ENCODE results near the gene NALCN.
"Not testable (repeated sequence)": the region's sequence is repeated elsewhere in the genome, so short reads cannot be mapped to it uniquely, and the experiment has no call there.

Gene NALCN

DNA sequence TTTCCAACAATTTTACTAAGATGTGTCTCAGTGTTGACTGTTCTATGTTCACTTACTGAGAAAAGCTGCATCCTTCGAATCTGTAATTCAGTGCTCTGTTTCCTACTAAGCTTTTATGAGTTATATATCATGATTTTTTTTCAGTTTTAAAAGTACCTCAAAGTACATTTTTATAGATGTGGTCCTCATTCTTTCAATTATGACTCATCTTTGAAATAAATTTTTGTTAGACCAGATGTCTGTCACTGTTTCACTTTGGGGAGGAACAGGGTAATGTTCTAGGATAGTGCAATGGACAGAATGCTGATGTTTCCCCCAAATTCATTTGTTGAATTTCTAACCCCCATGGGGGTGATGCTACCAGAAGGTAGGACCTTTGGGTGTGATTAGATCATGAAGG lies 74.8 kb downstream of the NALCN start:
- DNase-seq (ENCODE audit: low read depth), result no peak

DNA sequence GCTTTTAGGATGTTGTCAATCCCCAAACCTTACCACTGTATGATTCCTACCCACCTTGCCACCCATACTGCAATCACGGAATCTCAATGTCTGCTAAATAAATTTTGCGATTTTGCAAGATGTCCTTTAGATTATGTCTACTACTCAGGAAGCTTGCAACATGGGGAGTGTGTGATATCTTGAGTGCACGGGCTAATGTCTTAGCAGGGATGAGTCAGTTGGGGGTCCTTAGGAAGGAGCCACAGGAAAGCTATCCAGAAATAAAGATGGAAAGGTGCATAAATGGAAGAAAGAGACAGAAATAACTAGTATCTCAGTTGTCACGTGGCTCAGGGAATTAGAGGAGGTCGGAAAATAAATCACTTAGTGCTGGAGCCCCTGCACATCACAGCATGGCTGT lies 77.1 kb downstream of the NALCN start:
- DNase-seq (ENCODE audit: low read depth), result no peak

- no peak for DNase-seq (ENCODE audit: low read depth)
Observed at GRCh38 chr13:101332583-101332982, 83.7 kb downstream of the NALCN start.

DNA sequence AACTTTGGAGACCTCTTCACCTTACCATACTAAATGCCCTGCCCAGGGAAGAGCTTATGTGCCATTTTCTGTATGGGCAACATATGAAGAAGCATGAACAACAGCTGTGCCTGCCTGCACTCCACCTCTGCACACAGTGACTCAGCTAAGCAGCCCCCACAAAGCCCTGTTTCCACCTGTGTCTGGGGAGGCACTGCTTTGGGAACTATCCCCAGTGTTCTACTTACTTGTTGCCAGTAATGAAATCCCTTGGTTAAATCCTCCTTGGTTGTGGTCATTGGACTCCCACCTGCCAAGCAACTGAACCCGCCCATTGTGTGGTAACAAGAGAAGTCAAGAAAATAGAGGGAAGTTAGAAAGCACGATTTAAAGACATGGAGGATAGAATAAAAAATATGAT lies 84.6 kb downstream of the NALCN start:
- DNase-seq (ENCODE audit: low read depth), result no peak

GRCh38 chr13:101327871-101328270 lies 88.4 kb downstream of the NALCN start:
- DNase-seq (ENCODE audit: low read depth), result no peak

GRCh38 chr13:101326710-101327109 lies 89.6 kb downstream of the NALCN start:
- no peak for DNase-seq (ENCODE audit: low read depth)

- DNase-seq (ENCODE audit: low read depth), result no peak
Observed at GRCh38 chr13:101325423-101325822, 90.9 kb downstream of the NALCN start.

- no peak for DNase-seq (ENCODE audit: low read depth)
Observed at GRCh38 chr13:101323601-101324000, 92.7 kb downstream of the NALCN start.

- no peak for DNase-seq (ENCODE audit: low read depth)
Observed at GRCh38 chr13:101317986-101318523, 98.3 kb downstream of the NALCN start.

DNA sequence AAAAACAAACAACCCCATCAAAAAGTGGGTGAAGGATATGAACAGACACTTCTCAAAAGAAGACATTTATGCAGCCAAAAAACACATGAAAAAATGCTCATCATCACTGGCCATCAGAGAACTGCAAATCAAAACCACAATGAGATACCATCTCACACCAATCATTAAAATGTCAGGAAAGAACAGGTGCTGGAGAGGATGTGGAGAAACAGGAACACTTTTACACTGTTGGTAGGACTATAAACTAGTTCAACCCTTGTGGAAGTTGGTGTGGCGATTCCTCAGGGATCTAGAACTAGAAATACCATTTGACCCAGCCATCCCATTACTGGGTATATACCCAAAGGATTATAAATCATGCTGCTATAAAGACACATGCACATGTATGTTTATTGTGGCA lies 102.8 kb downstream of the NALCN start:
- DNase-seq (ENCODE audit: low read depth), result not testable (repeated sequence)

DNA sequence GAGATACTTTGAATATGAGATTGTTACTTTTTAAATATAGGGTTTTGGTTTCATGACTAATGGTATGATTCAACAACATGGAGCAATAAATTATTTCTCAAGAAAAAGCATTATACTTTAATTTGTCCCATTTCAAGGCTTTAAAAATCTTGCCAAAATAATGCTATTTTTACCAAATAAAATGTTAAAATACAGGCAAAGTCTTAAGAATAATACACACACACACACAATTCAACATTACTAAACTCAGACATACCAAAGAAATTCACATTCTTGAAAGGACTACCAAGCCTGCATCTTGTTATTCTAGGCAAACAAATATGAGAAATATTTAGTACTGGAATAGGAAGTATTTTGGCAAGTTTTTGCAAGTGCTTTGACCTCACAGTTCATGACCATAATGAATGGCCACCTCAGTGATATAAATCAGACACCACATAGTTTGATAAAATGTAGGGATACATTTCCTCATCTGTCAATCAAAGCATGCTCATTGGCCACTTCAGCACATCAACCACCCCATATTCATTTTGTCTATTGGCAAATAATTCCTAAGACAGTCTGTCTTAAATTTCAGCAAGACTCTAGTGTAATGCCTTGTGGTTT lies 107.2 kb downstream of the NALCN start:
- no peak for DNase-seq (ENCODE audit: low read depth)

- DNase-seq (ENCODE audit: low read depth), result no peak
Observed at GRCh38 chr13:101308247-101309013, 107.9 kb downstream of the NALCN start.

GRCh38 chr13:101307181-101307701 lies 109.1 kb downstream of the NALCN start:
- no peak for DNase-seq (ENCODE audit: low read depth)

GRCh38 chr13:101306773-101307172 lies 109.5 kb downstream of the NALCN start:
- DNase-seq (ENCODE audit: low read depth), result no peak

DNA sequence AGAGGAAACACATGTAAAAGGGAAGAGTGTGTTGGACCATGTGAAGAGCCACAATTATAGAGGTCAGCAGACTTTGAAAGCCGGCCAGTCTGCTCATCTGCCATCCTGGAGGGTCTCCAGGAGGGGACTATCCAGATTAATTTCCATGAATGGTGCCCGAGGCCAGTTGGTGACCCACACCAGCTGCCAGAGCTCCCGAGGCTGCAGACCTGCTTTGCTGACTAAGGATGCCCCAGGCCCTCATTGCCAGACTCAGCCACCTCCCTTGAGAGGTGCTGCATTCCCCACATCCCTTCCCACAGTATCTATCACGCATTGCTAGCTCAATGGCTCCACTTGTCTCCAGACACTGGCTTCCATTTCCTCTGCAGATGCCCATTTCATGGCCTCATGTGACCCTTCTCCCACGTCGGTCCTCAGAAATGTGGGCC lies 110.3 kb downstream of the NALCN start:
- no peak for DNase-seq (ENCODE audit: low read depth)

GRCh38 chr13:101303521-101303920 lies 112.8 kb downstream of the NALCN start:
- no peak for DNase-seq (ENCODE audit: low read depth)

DNA sequence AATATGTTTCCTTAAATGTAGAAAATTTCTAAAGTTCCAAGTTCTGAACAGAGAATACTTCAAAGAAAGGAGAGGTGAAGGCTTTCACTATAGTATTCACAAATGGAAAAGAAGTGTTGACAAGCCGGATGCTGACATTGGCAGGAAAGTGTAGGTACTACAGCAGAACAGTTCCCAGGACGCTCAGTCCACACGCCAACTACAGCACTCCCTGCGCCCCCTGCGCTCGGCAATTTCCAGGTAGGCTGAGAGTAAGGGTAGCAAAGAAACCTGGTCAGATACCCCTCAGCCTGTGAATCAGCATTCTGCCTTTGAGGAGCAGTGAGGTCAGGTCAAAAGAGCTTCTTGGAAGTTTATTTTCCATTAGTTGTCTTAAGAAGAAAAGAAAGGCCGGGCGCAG lies 115.3 kb downstream of the NALCN start:
- no peak for DNase-seq (ENCODE audit: low read depth)

DNA sequence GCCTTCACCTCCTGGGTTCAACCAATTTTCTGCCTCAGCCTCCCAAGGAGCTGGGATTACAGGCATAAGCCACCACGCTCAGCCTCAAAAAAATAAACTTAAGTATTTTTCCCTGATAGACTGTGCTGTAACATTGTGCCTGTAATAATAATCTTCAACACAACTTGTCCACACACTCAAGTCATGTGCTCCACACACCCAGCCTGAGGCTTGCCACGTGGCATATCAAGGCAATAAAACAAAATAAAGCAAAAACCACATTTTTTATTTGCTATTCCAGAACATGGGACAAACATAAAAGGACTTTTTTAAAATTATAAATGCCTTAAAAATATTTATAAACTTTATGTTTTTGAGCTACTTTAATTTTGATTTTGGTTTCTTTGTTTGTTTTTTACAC lies 115.8 kb downstream of the NALCN start:
- DNase-seq (ENCODE audit: low read depth), result no peak

DNA sequence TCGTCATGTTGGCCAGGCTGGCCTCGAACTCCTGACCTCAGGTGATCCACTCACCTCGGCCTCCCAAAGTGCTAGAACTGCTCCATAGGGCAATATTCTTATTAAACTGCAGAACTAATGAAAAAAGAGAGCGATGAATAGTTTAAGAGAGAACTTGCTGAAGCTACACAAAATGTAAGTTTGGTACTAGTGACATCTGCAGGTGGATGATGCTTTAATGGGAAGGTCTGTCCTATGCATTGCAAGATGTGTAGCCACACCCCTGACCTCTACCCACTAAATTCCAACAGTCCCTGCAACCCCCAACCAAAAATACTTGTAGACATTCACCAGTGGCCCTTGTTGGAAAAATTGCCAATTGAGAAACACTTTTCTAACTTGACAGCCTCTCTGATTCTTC lies 117.8 kb downstream of the NALCN start:
- no peak for DNase-seq (ENCODE audit: low read depth)

DNA sequence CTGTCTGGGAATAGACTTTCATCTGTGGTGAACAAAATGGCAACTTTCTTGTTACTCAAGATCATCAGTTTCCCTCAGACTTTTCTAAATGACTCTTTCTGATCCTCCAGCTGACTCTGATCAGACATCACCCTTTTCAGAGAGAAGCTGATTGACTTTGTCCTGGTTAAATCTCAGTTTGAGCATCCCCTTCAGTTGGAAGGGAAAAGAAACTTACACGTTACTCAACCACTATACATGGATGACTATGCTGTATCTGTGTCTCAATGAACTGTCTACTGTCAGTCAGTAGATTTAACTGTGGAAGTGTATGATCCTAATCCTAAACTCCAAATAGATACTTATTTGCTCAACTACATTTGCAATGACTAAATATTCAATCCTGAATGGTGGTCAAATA lies 118.5 kb downstream of the NALCN start:
- no peak for DNase-seq (ENCODE audit: low read depth)

- no peak for DNase-seq (ENCODE audit: low read depth)
Observed at GRCh38 chr13:101292711-101293110, 123.6 kb downstream of the NALCN start.

GRCh38 chr13:101291646-101292515 lies 124.4 kb downstream of the NALCN start:
- DNase-seq (ENCODE audit: low read depth), result no peak
